Brain microvascular endothelial cell (primary cell): ENCODE measurements around the gene HEG1.

Experiments
- DNase-seq: peaks from one replicate; pipeline ENCODE4 v3.0.0-alpha.2; 2020
- H3K27ac ChIP-seq: fragments of 250-450 bp; sonication (Bioruptor Pico); 2 replicates; pipeline ENCODE4 v1.5.1; 2020; ENCODE audit warnings: mild to moderate bottlenecking, moderate library complexity
- H3K27me3 ChIP-seq: fragments of 250-450 bp; sonication (Bioruptor Pico); replicated peaks from 2 replicates; pipeline ENCODE4 v1.5.1; 2020; ENCODE audit warnings: mild to moderate bottlenecking
- H3K36me3 ChIP-seq: fragments of 250-450 bp; sonication (Bioruptor Pico); replicated peaks from 2 replicates; pipeline ENCODE4 v1.5.1; 2020; ENCODE audit warnings: mild to moderate bottlenecking
- H3K4me3 ChIP-seq: 2 replicates; pipeline ENCODE4 v1.5.1; 2011; ENCODE audit warnings: low read depth, mild to moderate bottlenecking, control low read depth, low read length, moderate library complexity
- in situ Hi-C: cut with HindIII; loops from 2 replicates; pipeline ENCODE4 v1.10.0; 2017; ENCODE audit warnings: low sequenced_read_pairs, low pct_ligation_motif_present
- TF ChIP-seq, protein P1 (sequence below): IDR thresholded peaks from 2 replicates; pipeline ENCODE4 v1.5.1; 2011; ENCODE audit warnings: low read depth, mild to moderate bottlenecking, moderate library complexity, low read length, control low read depth, inconsistent platforms; ENCODE audit errors: missing control alignments

HEG1 gene

DNA sequence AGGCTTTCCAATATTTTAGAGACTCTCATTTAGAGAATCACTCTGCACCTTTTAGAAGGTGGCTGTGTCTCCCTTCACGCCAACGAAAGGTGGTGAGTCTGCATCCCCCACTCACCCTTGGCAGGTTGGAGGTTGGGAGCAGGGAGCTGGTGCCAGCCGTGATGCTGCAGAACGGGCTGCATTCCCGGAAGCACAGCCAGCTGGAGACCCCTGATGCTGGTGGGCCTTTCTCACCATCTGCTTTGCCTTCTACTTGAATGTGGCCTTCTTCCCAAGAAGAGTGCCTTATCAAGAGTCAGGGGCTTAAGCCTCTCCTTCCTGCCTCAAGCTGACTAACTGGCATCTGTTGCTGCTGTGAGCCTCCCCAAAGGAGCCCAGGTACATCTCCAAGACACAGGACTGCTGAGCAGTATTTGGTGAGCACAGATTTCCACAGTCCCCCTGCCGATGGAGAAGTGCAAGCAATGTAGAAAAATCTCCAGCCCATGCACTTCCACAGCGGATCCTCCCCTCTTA is 17.7 kb upstream of the HEG1 start:
- TF ChIP-seq, protein P1, sequence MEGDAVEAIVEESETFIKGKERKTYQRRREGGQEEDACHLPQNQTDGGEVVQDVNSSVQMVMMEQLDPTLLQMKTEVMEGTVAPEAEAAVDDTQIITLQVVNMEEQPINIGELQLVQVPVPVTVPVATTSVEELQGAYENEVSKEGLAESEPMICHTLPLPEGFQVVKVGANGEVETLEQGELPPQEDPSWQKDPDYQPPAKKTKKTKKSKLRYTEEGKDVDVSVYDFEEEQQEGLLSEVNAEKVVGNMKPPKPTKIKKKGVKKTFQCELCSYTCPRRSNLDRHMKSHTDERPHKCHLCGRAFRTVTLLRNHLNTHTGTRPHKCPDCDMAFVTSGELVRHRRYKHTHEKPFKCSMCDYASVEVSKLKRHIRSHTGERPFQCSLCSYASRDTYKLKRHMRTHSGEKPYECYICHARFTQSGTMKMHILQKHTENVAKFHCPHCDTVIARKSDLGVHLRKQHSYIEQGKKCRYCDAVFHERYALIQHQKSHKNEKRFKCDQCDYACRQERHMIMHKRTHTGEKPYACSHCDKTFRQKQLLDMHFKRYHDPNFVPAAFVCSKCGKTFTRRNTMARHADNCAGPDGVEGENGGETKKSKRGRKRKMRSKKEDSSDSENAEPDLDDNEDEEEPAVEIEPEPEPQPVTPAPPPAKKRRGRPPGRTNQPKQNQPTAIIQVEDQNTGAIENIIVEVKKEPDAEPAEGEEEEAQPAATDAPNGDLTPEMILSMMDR: no peak
- Histone ChIP-seq H3K27ac (no peak overlapping the region), H3K27me3 (no peaks in the 10 kb centered on the region), H3K36me3 (no peaks in the 10 kb centered on the region), H3K4me3 (no peak overlapping the region)
- DNase-seq: no peak
- in situ Hi-C loops: no loop called here

DNA sequence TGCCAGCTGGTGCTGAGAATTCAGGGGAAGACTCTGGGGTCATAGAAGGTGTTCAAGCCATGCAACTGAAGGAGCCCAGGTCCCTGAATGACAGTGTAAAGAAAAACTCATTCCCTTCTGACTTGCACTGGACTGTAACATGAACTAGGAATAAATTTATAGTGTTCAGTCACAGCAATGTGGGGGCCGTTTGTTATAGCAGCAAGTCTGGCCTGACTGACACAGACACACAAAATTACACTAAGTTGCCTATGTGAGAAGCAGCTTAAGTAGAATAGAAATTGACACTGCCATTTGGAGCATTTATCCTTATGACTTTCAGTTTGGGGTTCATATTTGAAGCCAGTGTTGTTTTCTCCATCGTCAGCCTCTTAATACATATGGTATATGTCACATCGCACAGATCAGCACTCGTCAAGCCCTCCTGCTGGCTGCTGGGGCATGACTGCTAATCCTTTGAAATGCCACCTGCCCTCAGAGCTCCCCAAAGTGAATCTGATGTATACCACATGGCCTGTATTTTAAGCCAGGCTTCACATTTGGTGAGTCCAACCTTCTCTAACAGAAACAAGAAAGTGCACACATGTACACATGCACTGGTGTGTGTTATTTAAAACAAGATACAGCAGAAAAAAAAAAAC is 17.1 kb upstream of the HEG1 start:
- no peak for DNase-seq
- Histone ChIP-seq H3K27ac (no peak overlapping the region), H3K27me3 (no peaks in the 10 kb centered on the region), H3K36me3 (no peaks in the 10 kb centered on the region), H3K4me3 (no peak overlapping the region)
- TF ChIP-seq, protein P1: no peak
- in situ Hi-C loops: no loop called here

DNA sequence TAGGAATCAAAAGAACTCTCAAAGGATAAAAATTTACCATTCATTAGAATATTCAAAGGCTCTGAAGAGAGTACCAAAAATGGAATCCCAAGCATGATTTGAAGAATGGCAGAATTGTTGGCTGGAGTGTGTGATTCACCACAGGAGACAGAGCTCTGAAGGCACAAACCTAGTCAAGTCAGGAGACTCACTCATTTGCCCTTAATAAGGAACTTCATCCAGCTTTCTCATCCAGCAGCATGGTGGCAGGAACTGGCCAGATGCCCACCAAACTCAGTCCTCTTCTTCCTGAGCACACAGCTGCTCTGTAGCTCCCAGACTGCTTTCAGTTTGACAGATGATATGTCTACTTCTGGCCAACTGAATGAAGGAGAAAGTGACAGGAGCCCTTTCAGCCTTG is 16.5 kb upstream of the HEG1 start:
- DNase-seq: no peak
- Histone ChIP-seq H3K27ac (no peak overlapping the region), H3K4me3 (no peak overlapping the region), H3K27me3 (no peaks in the 10 kb centered on the region), H3K36me3 (no peaks in the 10 kb centered on the region)
- TF ChIP-seq, protein P1: no peak
- in situ Hi-C loops: no loop called here

DNA sequence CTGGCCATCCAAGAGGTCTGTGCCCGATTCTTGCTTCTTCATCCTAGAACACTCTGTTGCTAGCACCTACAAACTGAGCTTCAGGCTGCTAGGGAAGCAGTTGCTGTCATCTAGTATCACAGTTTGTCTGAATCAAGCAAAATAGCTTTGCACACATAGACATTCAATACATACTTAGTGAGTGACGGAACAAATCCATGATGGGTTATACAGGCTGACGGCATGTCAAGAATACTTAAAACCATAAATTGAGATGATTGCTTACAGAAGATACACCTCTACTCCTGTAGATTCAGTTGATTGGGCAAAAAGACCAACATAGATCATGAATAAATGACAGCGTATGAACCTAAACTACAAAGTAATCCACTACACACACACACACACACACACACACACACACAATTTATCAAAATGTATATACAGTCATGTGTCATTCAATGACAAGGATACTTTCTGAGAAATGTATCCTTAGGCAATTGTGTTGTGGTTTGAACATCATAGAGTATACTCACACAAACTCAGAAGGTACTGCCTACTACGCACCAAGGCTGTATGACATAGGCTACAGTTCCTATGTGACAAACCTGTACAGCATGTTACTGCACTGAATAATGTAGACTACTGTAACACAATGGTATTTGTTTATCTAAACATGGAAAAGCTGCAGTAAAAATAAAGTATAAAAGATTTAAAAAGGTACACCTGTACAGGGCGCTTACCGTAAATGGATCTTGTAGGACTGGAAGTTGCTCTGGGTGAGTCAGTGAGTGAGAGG is 14.4 kb upstream of the HEG1 start:
- in situ Hi-C loops: no loop called here
- no peak for DNase-seq
- Histone ChIP-seq H3K27ac (no peak overlapping the region), H3K27me3 (no peaks in the 10 kb centered on the region), H3K4me3 (no peak overlapping the region), H3K36me3 (no peaks in the 10 kb centered on the region)
- TF ChIP-seq, protein P1: no peak

DNA sequence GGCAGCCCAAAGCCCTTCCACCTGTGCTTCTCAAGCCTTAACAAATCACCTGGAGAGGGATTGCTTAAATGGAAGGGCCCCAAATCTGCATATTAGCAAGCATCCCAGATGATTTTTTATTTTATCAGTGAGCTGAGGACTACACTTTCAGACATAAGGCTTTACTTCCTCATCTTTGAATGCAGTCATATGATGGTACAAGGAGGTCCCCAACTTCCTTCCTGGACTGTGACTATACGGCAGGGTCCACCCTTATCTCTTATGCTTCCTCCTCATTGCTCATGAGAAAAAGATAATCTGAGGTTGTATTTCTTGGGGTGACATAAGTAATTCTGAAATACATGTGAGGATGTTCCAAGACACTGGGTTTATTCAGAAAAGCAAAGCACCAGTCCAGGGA is 13.7 kb upstream of the HEG1 start:
- TF ChIP-seq, protein P1: no peak
- no peak for DNase-seq
- no peak overlapping the region for H3K4me3 ChIP-seq
- no peaks in the 10 kb centered on the region for H3K36me3 ChIP-seq
- H3K27me3 ChIP-seq: no peaks in the 10 kb centered on the region
- no peak overlapping the region for H3K27ac ChIP-seq
- in situ Hi-C loops: no loop called here
